Fibroblast of the aortic adventitia (primary cell): ENCODE results near the gene RPL37A. TPM values are rescaled to one million over a fixed set of nuclear protein-coding genes. Genes with fewer than 3 reads are reported as not detected.

Source experiments
- DNase-seq: peaks from one replicate; pipeline ENCODE4 v3.0.0-alpha.2; 2010; ENCODE audit warnings: low read depth
- H3K4me3 ChIP-seq: 2 replicates; pipeline ENCODE4 v1.5.1; 2011; ENCODE audit warnings: low read depth, mild to moderate bottlenecking, control low read depth, low read length, moderate library complexity
- total RNA-seq: library from RNA; depleted of rRNA; stranded (reverse); fragments of >200 nt; gene quantifications from 2 replicates; pipeline ENCODE4 v1.2.3, GENCODE V29; 2012; ENCODE audit warnings: low replicate concordance
- TF ChIP-seq, protein P1 (sequence below): IDR thresholded peaks from 2 replicates; pipeline ENCODE4 v1.5.1; 2011; ENCODE audit warnings: mild to moderate bottlenecking, low read length, control low read depth, inconsistent platforms; ENCODE audit not compliant: insufficient read depth

RPL37A gene
- total RNA-seq, 1 donor, result 1,513 TPM

GRCh38 chr2:216495656-216496055 lies 3.0 kb upstream of the RPL37A start:
- no peak overlapping the region for H3K4me3 ChIP-seq
- peak; percentile 63 for DNase-seq
- TF ChIP-seq, protein P1, sequence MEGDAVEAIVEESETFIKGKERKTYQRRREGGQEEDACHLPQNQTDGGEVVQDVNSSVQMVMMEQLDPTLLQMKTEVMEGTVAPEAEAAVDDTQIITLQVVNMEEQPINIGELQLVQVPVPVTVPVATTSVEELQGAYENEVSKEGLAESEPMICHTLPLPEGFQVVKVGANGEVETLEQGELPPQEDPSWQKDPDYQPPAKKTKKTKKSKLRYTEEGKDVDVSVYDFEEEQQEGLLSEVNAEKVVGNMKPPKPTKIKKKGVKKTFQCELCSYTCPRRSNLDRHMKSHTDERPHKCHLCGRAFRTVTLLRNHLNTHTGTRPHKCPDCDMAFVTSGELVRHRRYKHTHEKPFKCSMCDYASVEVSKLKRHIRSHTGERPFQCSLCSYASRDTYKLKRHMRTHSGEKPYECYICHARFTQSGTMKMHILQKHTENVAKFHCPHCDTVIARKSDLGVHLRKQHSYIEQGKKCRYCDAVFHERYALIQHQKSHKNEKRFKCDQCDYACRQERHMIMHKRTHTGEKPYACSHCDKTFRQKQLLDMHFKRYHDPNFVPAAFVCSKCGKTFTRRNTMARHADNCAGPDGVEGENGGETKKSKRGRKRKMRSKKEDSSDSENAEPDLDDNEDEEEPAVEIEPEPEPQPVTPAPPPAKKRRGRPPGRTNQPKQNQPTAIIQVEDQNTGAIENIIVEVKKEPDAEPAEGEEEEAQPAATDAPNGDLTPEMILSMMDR, result no peak

- peak overlapping the region; percentile 78 for H3K4me3 ChIP-seq
- no peak for DNase-seq
- TF ChIP-seq, protein P1, result no peak
Observed at GRCh38 chr2:216497382-216498069, 1.1 kb upstream of the RPL37A start.

DNA sequence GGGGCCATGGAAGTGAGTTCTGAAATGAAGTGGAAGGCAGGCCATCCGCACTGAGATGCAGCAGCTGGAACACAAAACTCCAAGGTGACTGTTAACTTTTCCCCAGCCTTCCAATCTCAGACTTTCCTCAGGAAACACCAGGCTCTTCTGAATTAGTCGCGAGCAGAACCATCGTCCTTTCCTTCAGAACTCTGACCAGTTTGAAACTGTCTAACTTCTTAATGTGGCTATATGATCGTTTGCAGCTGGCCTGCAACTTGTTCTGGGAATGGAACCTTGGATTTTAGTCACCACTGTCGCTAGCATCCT lies 620 bp upstream of the RPL37A start:
- TF ChIP-seq, protein P1, result no peak
- no peak for DNase-seq
- peak overlapping the region; percentile 78 for H3K4me3 ChIP-seq

DNA sequence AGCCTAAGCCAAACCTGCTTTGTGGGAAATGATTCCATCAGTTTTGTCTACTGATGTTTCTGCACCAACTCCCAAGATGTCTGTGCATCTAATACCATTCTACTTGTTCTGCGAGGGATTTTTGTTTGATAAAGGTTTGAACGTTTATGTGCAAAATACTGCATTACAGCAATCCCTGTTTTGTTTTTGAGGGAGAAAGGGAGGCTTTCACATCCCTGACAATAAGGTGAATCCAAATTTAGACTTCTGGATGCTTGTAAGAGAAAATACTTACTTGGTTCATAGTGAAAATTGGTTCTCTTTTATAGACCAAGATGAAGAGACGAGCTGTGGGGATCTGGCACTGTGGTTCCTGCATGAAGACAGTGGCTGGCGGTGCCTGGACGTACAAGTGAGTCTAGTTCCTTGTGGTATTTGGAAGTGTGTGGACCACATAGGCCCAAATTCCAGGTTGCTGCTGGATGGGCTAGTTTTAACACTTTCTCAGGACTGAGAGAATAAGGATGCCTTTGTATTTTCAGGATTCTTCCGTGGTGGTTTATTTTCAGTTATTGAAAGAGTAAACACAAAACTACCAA lies 1.1 kb downstream of the RPL37A start:
- peak overlapping the region; percentile 78 for H3K4me3 ChIP-seq
- TF ChIP-seq, protein P1, result no peak
- DNase-seq, result no peak

- DNase-seq, result no peak
- TF ChIP-seq, protein P1, result no peak
- H3K4me3 ChIP-seq, result peak overlapping the region; percentile 78
Observed at GRCh38 chr2:216500572-216500971, 1.9 kb downstream of the RPL37A start.

DNA sequence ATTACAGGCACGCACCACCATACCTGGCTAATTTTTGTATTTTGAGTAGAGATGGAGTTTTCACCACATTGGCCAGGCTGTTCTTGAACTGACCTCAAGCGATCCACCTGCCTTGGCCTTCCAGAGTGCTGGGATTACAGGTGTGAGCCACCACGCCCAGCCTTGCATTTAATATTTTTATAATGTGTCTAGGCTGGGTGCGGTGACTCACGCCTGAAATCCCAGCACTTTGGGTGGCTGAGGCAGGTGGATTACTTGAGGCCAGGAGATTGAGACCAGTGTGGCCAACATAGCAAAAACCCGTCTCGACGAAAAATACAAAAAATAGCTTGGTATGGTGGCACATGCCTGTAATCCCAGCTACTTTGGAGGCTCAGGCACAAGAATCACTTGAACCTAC lies 3.2 kb downstream of the RPL37A start:
- no peak overlapping the region for H3K4me3 ChIP-seq
- TF ChIP-seq, protein P1, result no peak
- DNase-seq, result no peak
